GM13977 (cell line): ENCODE results near the gene MRC1.

Experiments used
- DNase-seq: peaks from one replicate; pipeline ENCODE4 v3.0.0; 2012; ENCODE audit warnings: low spot score
- CTCF ChIP-seq: IDR thresholded peaks from 2 replicates; pipeline ENCODE4 v1.5.1; 2012; ENCODE audit warnings: mild to moderate bottlenecking, control low read depth; ENCODE audit not compliant: insufficient read depth; ENCODE audit errors: extremely low read depth, missing control alignments
- in situ Hi-C: fragments of 300-500 bp; cut with MboI; formaldehyde crosslinking; loops from one replicate; pipeline ENCODE4 v1.12.0; 2022; ENCODE audit warnings: low sequenced_read_pairs, low pct_unique_long_range_greater_than_20kb, mixed read lengths, inconsistent platforms; ENCODE audit not compliant: unreplicated experiment

Gene MRC1

GRCh38 chr10:17785276-17785930 lies 23.7 kb upstream of the MRC1 start:
- TF ChIP-seq CTCF = no peak
- no peak for DNase-seq

GRCh38 chr10:17787087-17787961 lies 21.8 kb upstream of the MRC1 start:
- in situ Hi-C loops = no loop called here
- DNase-seq = no peak
- TF ChIP-seq CTCF = no peak

More at GRCh38 chr10:17785276-17785930, 23.7 kb upstream of the MRC1 start:
- in situ Hi-C loops = no loop called here

GRCh38 chr10:17788646-17789045 lies 20.5 kb upstream of the MRC1 start:
- DNase-seq = no peak
- TF ChIP-seq CTCF = no peak
- in situ Hi-C loops = no loop called here

GRCh38 chr10:17789396-17789795 lies 19.8 kb upstream of the MRC1 start:
- in situ Hi-C loops = no loop called here
- no peak for DNase-seq
- no peak for TF ChIP-seq CTCF

DNA sequence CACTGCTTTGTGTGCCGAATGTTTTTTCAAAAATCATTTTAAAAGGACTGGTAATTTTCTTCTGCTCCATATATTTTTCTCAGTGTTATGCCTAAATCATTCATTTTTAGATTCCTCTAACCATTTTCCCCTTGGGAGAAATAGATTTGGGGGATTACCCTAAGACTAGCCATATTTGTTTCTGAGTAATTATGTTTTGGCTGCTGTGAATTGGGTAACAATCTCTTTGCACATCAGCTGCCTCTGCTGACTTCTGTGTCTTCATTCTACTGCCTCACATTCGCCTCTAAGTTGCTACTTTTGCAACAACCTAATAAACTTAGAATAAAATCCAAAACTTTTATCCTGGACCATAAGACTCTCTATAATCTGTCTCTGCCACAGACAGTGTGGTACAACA lies 18.5 kb upstream of the MRC1 start:
- no peak for TF ChIP-seq CTCF
- DNase-seq = no peak
- in situ Hi-C loops = no loop called here

DNA sequence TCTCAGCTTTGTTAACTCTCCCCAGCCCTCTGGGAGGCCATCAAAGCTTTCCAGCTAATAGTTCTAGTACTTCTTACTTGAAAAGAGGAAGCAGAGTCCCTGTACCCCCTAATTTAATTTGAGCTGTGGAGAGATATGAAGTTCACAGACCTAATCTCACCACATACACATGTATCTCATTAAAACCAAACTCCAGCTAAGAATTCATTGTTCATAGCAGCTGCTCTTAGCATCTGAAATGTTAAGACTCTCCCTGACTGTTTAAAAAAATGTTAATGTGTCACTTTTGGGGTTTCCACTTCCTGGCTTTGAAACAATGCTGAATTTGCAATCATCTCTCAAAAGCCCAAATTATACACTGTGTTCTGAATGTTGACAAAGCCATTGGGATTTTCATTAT lies 16.2 kb upstream of the MRC1 start:
- in situ Hi-C loops = no loop called here
- no peak for TF ChIP-seq CTCF
- no peak for DNase-seq
